ENCODE measurements around the gene BATF.

The BATF gene

GRCh38 chr14:75499084-75499875, 23.0 kb upstream of the BATF start:
- no peak for DNase-seq (ENCODE audit: low read depth, low spot score)

- DNase-seq (ENCODE audit: low read depth, low spot score), result no peak
These were observed 21.2 kb upstream of the BATF start for GRCh38 chr14:75501080-75501479.

GRCh38 chr14:75504411-75504810, 17.9 kb upstream of the BATF start:
- DNase-seq (ENCODE audit: low read depth, low spot score), result no peak

GRCh38 chr14:75506930-75507329, 15.3 kb upstream of the BATF start:
- no peak for DNase-seq (ENCODE audit: low read depth, low spot score)

GRCh38 chr14:75510547-75510946, 11.7 kb upstream of the BATF start:
- no peak for DNase-seq (ENCODE audit: low read depth, low spot score)

GRCh38 chr14:75511201-75511600, 11.1 kb upstream of the BATF start:
- no peak for DNase-seq (ENCODE audit: low read depth, low spot score)

GRCh38 chr14:75513911-75514672, 8.2 kb upstream of the BATF start:
- no peak for DNase-seq (ENCODE audit: low read depth, low spot score)

- DNase-seq (ENCODE audit: low read depth, low spot score), result no peak
These were observed 7.3 kb upstream of the BATF start for GRCh38 chr14:75514673-75515628.

- no peak for DNase-seq (ENCODE audit: low read depth, low spot score)
These were observed 6.7 kb upstream of the BATF start for GRCh38 chr14:75515629-75515996.

GRCh38 chr14:75518625-75519024, 3.6 kb upstream of the BATF start:
- no peak for DNase-seq (ENCODE audit: low read depth, low spot score)

- no peak for DNase-seq (ENCODE audit: low read depth, low spot score)
These were observed 2.9 kb upstream of the BATF start for GRCh38 chr14:75519394-75519793.

- no peak for DNase-seq (ENCODE audit: low read depth, low spot score)
These were observed 2.2 kb upstream of the BATF start for GRCh38 chr14:75519826-75520728.

- DNase-seq (ENCODE audit: low read depth, low spot score), result no peak
These were observed 1.4 kb upstream of the BATF start for GRCh38 chr14:75520852-75521251.

GRCh38 chr14:75521415-75522199, 662 bp upstream of the BATF start:
- DNase-seq (ENCODE audit: low read depth, low spot score), result no peak

GRCh38 chr14:75522983-75523318, 682 bp downstream of the BATF start:
- no peak for DNase-seq (ENCODE audit: low read depth, low spot score)

GRCh38 chr14:75523771-75524171, 1.5 kb downstream of the BATF start:
- DNase-seq (ENCODE audit: low read depth, low spot score), result no peak

GRCh38 chr14:75525969-75526368, 3.7 kb downstream of the BATF start:
- DNase-seq (ENCODE audit: low read depth, low spot score), result no peak

- no peak for DNase-seq (ENCODE audit: low read depth, low spot score)
These were observed 5.3 kb downstream of the BATF start for GRCh38 chr14:75527449-75528163.

- DNase-seq (ENCODE audit: low read depth, low spot score), result no peak
These were observed 9.0 kb downstream of the BATF start for GRCh38 chr14:75531256-75531655.
